ENCODE measurements around the gene PHOX2B. TPM values are rescaled to one million over a fixed set of nuclear protein-coding genes. Genes with fewer than 3 reads are reported as not detected.
"Not testable (repeated sequence)": the region's sequence is repeated elsewhere in the genome, so short reads cannot be mapped to it uniquely, and the experiment has no call there.

PHOX2B gene
- total RNA-seq, 1 experiment from 2014 or later: not detected

GRCh38 chr4:41723286-41723685 is 25.2 kb downstream of the PHOX2B start:
- in situ Hi-C loops (cut with HindIII; ENCODE audit: low pct_unique_long_range_greater_than_20kb, low sequenced_read_pairs): no loop called here
- DNase-seq (ENCODE audit: low read depth): no peak

GRCh38 chr4:41722181-41722580 is 26.3 kb downstream of the PHOX2B start:
- in situ Hi-C loops (cut with HindIII; ENCODE audit: low pct_unique_long_range_greater_than_20kb, low sequenced_read_pairs): no loop called here
- no peak for DNase-seq (ENCODE audit: low read depth)

- DNase-seq (ENCODE audit: low read depth): no peak
- in situ Hi-C loops (cut with HindIII; ENCODE audit: low pct_unique_long_range_greater_than_20kb, low sequenced_read_pairs): no loop called here
Measured at GRCh38 chr4:41719417-41719816, 29.1 kb downstream of the PHOX2B start.

DNA sequence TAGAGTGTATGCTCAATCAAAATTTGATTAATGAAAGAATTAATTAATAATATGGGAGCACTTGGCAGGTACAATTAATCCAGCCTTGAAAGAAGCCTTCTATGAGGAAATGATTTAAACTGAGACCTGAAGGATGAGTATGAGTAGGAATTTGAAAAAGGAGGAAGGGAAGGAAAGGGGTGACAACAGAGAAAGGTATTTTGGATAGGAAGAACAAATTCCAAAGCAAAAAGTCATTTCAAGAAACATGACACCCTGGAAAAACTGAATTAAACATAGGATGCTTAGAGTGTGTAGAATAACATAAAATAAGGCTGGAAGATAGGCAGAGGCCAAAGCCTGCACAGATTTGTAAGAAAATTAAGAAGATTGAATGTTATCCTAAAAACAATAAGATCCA is 29.6 kb downstream of the PHOX2B start:
- no peak for DNase-seq (ENCODE audit: low read depth)
- in situ Hi-C loops (cut with HindIII; ENCODE audit: low pct_unique_long_range_greater_than_20kb, low sequenced_read_pairs): no loop called here

GRCh38 chr4:41715155-41715554 is 33.4 kb downstream of the PHOX2B start:
- DNase-seq (ENCODE audit: low read depth): no peak
- in situ Hi-C loops (cut with HindIII; ENCODE audit: low pct_unique_long_range_greater_than_20kb, low sequenced_read_pairs): no loop called here

- in situ Hi-C loops (cut with HindIII; ENCODE audit: low pct_unique_long_range_greater_than_20kb, low sequenced_read_pairs): no loop called here
Measured at GRCh38 chr4:41714364-41715000, 34.0 kb downstream of the PHOX2B start.

GRCh38 chr4:41713768-41714167 is 34.8 kb downstream of the PHOX2B start:
- in situ Hi-C loops (cut with HindIII; ENCODE audit: low pct_unique_long_range_greater_than_20kb, low sequenced_read_pairs): no loop called here
- no peak for DNase-seq (ENCODE audit: low read depth)

More at GRCh38 chr4:41714364-41715000, 34.0 kb downstream of the PHOX2B start:
- DNase-seq (ENCODE audit: low read depth): no peak

DNA sequence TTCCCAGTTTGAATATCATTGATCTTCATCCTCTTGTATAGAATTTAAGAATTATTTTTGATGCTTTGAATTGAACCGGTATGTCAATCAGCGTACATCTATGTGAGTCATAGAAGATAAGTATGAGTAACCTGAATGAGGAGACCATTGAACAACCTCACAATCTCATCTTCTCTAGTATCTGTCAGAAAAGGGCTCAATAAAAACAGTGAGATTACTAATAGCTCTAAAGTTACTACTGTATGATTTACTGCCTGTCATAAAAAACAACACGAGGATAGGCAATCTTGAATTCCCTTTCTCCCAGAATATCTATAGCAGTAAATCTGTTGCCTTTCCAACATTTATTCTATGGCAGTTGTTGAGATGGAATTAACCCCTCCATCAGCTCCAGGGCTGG is 36.1 kb downstream of the PHOX2B start:
- in situ Hi-C loops (cut with HindIII; ENCODE audit: low pct_unique_long_range_greater_than_20kb, low sequenced_read_pairs): no loop called here
- no peak for DNase-seq (ENCODE audit: low read depth)

- DNase-seq (ENCODE audit: low read depth); in situ Hi-C loops (cut with HindIII; ENCODE audit: low pct_unique_long_range_greater_than_20kb, low sequenced_read_pairs): not testable (repeated sequence)
Measured at GRCh38 chr4:41711654-41712053, 36.9 kb downstream of the PHOX2B start.

- in situ Hi-C loops (cut with HindIII; ENCODE audit: low pct_unique_long_range_greater_than_20kb, low sequenced_read_pairs): no loop called here
- peak; percentile 54 for DNase-seq (ENCODE audit: low read depth)
Measured at GRCh38 chr4:41709844-41710481, 38.6 kb downstream of the PHOX2B start.

DNA sequence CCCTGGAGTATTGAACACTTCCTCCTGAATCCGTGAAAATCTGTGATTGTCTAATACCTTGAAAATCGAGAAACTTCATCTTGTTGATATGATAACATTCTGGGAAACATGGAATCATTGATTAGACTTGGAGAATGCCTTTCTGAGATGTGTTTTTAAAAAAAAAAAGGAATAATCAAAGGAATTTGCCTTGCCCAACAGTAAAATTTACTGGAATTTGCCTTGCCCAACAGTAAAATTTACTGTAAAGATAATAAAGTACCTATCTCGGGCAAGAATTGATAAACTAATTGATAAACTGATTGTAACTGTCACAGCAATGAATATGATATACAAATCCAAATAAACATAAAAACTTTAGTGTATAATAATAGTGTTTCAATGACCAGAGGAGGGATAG is 44.7 kb downstream of the PHOX2B start:
- in situ Hi-C loops (cut with HindIII; ENCODE audit: low pct_unique_long_range_greater_than_20kb, low sequenced_read_pairs): no loop called here
- DNase-seq (ENCODE audit: low read depth): no peak

- in situ Hi-C loops (cut with HindIII; ENCODE audit: low pct_unique_long_range_greater_than_20kb, low sequenced_read_pairs): no loop called here
- no peak for DNase-seq (ENCODE audit: low read depth)
Measured at GRCh38 chr4:41702770-41703169, 45.8 kb downstream of the PHOX2B start.

DNA sequence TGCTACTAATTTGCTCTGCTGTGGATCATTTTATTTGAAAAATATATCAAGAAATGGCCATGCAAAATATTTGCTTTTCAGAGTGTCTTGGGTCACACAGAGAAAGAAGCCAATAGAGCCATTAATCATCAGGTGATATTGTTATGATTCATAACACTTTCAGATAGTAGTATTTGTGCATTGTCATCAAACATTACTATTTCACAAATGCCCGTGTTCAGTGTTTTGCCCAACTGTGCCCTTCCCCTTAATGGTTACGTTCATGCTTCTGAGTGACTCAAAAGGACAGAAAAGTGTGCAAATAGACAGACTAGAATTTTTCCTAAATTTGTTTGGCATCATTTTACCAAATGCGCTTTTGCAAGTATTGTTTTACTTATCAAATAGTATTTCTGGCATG is 46.5 kb downstream of the PHOX2B start:
- in situ Hi-C loops (cut with HindIII; ENCODE audit: low pct_unique_long_range_greater_than_20kb, low sequenced_read_pairs): no loop called here
- DNase-seq (ENCODE audit: low read depth): no peak

DNA sequence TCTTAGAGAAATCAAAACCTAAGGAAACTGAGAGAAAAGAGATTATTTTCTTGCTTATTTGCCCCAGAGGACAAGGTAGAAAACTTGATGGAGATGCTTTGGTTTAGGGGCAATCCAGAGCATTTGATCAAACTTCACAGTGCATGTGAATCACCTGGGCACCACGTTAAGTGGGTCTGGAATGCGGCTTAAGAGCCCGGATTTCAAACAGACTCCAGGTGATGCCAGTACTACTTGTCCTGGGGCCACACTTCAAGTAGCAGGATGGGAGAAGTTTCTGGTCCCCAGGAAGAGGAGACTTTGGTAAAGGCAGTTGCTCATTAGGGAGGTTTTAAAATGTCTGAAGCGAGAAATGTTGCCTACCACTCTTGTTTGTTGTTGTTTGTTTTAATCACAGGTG is 51.8 kb downstream of the PHOX2B start:
- in situ Hi-C loops (cut with HindIII; ENCODE audit: low pct_unique_long_range_greater_than_20kb, low sequenced_read_pairs): no loop called here

DNA sequence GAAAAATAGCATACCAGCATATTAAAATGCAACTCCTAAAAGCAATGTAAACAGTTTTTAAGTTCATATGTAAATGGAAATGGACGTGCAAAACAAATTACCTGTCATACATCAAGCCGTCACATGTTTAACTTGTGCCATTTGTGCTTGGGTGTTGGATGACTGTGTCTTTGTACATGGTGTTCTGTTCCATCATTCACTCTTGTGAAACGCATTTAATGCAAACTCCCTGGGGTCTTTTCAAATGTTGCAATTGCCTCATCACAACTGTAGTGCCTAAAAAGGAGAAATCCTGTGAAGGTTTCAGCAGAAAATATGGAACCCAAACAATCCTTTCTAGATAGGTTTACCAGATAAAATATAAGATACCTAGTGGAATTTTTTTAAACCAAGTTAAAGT is 52.4 kb downstream of the PHOX2B start:
- no peak for DNase-seq (ENCODE audit: low read depth)
- in situ Hi-C loops (cut with HindIII; ENCODE audit: low pct_unique_long_range_greater_than_20kb, low sequenced_read_pairs): no loop called here

More for the DNA sequence above, 51.8 kb downstream of the PHOX2B start:
- DNase-seq (ENCODE audit: low read depth): no peak

Other genes with a start within 250 kb of the PHOX2B start
- 204 and 241 TPM in 2 replicates for gene LIMCH1, start 210.6 kb downstream of the PHOX2B start, total RNA-seq (2014; rRNA removed; shearing (Covaris generic); ENCODE audit: low replicate concordance)
- gene TMEM33, start 186.7 kb upstream of the PHOX2B start, total RNA-seq (2014; rRNA removed; shearing (Covaris generic); ENCODE audit: low replicate concordance): 42.8 and 55.7 TPM in 2 replicates
- gene DCAF4L1, start 233.0 kb upstream of the PHOX2B start, total RNA-seq (2014; rRNA removed; shearing (Covaris generic); ENCODE audit: low replicate concordance): 0.06 TPM in 1 of 2 replicates, not detected in the other
- 19.9 and 36.1 TPM in 2 replicates for gene SLC30A9, start 241.8 kb upstream of the PHOX2B start, total RNA-seq (2014; rRNA removed; shearing (Covaris generic); ENCODE audit: low replicate concordance)

All from Caki2 (cell line).